Left forelimb (tissue), 1 donor: ENCODE data around the gene SETX.

ENCODE experiments used
- DNase-seq: peaks from one replicate; pipeline ENCODE4 v3.0.0-alpha.2; 2018; ENCODE audit warnings: low spot score

Gene SETX

GRCh38 chr9:132351404-132352045 is 3.3 kb downstream of the SETX start:
- no peak for DNase-seq

DNA sequence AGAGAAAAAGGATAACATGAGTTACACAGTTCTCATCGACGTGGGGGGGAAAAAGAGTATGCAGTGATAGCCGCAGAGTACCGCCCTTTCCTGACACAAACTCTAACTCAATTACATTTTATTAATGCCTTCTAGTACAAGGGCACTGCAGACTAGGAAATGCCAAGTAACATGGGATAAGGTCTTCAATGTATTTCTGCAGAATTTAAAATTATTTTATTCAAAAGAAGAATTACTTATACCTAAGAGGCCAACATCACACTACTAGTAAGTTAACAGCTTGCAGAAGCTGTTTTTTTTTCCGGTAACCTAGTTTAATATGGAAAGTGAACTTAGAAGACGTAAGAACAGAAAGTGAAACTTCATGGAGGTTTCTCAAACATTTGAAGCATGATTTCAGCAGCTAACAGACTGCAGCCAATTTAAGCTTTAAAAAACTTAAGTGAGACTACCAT is 3.9 kb downstream of the SETX start:
- DNase-seq = no peak

DNA sequence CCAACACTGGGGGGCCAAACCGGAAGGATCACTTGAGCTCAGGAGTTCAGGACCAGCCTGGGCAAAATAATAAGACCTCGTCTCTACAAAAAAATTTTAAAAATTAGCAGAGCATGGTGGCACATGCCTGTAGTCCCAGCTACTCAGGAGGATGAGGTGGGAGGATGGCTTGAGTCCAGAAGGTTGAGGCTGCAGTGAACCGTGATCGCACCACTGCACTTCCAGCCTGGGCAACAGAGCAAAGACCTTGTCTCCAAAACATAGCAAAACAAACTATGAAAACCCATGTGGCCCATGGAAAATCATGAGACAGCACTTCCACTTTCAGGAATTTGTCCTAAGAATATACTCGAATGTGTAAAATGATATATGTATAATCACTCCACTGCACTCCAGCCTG is 6.1 kb downstream of the SETX start:
- no peak for DNase-seq

DNA sequence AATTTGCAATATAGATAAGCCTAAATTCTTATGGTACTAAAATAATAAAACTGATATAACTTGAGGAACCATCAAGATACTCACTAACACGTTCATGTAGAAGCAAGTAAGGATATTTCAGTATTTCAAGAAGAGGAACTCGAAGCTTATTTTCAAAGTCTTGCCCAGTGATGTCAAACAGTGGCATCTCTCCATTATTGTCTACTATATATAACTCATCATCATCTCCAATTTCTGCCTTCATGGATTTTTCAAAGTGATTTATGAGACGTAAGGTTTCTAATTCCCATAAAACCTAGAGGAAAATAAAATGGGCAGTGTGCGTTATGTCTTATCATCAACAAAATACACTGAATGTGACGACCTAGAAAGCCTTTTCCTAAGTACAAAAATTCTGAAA is 8.6 kb downstream of the SETX start:
- DNase-seq = no peak

DNA sequence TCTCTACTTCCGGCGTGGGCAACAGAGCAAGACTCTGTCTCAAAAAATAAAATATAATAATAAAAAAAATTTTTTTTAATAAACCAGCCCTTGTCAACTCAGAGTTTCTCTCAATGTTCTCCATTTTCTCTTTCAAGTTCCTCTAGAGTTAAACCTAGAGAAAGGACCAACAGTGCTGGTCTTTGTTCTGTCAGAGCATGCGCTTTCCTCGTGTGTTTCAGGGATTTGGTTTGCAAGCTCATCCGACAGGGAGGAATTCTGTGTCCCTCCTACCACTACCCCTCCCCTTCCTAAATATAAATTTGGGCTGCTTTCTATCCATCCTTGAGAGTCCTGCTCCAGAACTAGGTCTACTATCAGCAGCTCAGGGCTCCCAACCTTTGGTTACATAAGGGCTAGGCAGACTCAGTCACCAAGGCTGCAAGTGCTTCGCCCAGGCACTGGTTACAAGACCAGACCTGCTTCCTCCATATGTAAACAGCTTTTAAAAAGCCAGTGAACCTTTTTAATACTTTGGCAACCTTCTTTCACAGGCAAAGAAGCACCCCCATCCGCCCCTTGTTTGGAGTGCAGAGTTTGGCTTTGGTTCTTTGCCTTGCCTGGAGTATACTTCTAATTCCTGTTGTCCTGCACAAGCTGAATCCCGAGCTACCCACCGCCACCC is 13.5 kb downstream of the SETX start:
- no peak for DNase-seq

DNA sequence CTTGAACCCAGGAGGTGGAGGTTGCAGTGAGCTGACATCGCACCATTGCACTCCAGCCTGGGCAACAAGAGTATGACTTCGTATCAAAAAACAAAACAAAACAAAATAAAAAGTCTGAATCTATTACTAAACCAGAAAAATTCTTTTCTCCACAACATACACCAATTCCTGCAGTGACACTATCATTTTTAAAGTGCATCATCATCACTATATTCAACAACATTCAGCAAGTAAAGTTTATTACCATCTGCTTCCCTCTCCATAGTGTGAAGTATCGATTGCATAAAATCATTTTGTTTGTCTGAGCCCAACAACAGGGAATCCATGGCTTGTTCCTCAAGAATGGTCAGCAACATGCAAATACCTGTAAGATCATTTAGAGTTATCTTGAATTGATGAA is 20.4 kb downstream of the SETX start:
- DNase-seq = no peak

GRCh38 chr9:132333556-132333955 is 21.2 kb downstream of the SETX start:
- DNase-seq = no peak

GRCh38 chr9:132328580-132328979 is 26.2 kb downstream of the SETX start:
- no peak for DNase-seq

GRCh38 chr9:132327537-132327936 is 27.2 kb downstream of the SETX start:
- DNase-seq = no peak

GRCh38 chr9:132324425-132324824 is 30.4 kb downstream of the SETX start:
- no peak for DNase-seq

- no peak for DNase-seq
Observed at GRCh38 chr9:132319421-132320110, 35.2 kb downstream of the SETX start.

DNA sequence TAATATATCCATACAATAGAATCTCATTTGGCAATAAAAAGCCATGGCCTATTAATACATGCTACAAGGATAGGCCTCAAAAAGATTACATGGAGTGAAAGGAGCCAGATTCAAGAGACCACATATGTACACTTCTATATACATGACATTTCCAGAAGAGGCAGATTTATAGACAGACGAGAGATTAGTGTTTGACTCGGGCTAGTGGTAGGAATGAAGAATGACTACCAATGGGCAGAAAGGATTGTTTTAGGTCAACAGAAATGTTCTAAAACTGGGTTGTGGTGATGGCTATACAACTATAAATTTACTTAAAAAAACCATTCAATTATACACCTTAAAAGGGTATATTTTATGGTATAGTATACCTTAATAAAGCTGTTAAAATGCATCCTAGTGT is 41.9 kb downstream of the SETX start:
- DNase-seq = no peak

DNA sequence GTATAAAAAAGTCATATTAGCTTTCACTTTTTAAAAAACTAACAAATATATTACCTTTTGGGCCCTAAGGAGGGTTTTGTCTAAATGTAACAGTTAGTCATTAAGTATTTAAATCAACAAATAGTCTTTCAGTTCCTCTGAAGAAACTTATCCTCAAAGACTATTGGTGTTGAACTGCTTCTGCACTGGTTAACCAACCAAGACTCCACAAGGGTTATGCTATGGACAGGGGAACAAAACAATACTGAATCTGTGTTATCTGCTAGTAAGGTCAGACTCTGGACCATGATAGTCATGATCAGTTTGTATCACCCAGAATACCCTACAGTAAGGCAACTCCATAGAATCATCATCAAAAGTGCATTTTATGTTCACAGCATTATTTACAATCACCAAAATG is 42.4 kb downstream of the SETX start:
- DNase-seq = no peak

- no peak for DNase-seq
Observed at GRCh38 chr9:132311978-132312377, 42.8 kb downstream of the SETX start.

DNA sequence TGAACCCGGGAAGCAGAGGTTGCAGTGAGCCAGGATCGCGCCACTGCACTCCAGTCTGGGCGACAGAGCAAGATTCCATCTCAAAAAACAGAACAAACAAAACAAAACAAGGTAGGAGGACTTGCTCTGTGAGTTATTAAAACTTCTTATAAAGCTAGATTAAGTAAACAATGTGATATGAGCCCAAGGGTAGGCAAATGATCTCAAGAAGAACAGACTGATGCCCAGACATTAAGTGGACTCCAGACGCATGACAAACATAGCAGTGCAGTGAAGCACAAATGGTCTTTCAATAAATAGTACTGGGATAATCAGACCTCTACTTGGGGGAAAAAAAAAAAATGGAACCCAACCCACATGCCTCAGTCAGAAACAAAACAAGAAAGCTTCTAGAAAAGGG is 45.7 kb downstream of the SETX start:
- DNase-seq = no peak

DNA sequence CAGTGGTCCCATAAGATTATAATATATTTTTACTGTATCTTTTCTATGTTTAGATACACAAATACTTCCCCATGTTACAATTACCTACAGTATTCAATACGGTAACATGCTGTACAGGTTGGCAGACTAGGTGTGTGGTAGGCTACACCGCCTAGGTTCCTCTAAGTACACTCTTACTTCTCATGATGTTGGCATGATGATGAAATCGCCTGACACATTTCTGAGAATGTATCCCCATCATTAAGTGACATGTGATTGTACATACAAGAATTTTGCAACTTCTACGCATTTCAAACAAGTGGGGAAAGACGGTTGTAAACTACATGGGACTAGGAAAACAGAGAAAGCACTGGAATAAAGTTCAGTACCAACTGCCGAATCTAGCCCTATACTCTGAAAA is 53.3 kb downstream of the SETX start:
- no peak for DNase-seq

DNA sequence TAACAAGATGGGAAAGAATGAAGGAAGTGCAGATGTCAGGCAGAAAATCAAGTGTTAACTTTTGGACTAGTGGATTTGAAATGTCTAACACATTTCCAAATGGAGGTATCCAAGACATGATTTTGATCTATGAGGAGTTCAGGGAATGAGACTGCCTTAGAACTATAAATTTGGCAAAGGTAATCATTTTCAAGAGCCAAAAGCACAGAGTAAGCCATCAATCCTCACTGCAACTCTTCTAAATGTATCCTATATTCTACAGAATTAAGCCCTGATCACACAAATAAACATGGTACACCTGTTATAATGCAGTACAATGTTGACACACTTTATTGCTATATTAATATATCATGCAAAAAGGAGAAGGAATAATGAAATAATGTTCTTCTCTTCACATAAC is 55.6 kb downstream of the SETX start:
- no peak for DNase-seq

DNA sequence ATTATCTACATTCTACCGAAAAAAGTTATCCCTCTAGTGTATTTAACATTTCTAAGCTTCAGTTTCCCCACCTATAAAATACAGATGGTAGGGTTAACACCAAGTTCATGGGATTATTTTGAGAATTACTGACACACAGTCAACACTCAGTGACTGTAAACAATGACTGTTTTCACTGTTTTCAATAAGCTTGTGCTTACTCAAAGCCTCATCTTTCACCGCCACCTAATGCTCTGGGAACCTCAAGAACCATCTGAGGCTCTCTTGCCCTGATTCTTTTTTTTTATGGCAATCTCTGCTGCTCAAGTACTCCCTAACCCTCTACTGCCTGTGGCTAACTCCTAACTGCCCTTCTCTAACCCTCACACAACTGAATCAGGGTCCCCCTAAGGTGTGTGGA is 59.6 kb downstream of the SETX start:
- no peak for DNase-seq

GRCh38 chr9:132293145-132293721 is 61.6 kb downstream of the SETX start:
- DNase-seq = no peak

DNA sequence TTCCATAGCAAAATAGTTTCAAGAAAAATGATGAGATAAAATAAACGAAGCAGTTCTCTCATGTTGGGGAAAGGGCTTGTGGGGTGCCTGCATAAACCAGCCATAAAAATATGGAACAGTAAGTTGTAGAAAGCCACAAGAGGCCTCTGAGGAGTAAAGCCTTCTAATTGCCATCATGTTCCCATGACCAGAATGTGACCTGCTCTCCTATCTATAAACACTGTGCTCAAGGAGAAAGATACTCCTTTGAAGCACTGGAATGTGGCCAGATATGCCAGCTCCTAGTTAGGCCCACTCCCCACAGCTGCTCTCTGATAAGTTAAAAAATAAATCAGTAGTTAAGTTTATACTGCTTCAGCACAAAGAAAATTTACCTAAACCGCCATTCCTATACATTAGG is 65.8 kb downstream of the SETX start:
- DNase-seq = no peak

DNA sequence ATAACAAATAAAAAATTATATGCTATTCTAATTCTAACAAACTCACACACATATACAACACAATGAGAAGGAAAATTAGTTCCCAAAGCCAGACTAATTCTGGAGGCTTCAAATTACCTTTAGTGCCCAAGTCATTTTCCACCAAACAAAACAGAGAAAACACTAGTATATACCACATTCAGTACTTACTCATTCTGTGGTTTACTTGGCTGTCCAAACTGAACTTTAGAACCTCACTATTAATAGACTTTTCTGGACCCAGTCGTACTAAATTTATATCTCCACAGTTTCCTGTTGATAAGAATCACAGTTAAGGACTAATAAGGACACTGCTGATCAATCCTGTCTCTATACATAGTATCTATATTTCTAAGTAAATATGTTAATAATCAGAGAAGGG is 66.4 kb downstream of the SETX start:
- DNase-seq = no peak

DNA sequence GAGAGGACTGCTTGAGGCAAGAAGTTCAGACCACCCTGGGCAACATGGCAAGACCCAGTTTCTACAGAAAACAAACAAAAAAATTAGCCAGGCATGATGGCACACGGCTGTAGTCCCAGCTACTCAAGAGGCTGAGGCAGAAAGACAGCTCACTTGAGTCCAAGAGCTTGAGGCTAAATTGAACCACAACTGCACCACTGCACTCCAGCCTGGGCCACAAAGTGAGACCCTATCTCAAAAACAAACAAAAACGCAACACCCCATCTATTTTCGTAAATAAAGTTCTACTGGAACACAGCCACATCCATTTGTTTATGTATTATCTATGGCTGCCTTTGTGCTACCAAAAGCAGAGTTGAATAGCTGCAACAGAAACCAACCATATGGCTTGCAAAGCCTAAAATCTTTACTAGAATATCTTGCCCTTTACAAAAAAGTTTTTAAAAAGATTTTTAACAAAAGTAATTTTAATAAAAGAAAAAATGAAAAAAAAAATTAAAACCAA is 67.5 kb downstream of the SETX start:
- DNase-seq = no peak

DNA sequence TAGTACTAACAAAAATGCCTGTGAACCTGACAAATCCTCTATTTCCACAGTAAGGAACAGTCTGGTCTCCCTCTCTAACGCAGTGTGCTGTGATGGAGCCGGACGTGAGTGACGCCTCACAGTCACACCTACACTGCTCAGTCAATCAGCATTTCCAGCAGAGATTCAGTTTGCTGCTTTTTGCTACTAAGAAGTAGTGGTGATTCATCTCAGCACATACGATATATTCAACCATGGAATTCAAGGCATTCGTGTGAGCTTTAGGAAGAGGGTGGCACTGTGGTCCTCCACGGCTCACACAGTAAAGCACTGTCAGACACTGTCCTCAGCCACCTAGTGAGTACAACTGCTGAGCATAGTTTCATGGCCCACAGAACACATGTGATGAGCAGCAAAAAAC is 70.9 kb downstream of the SETX start:
- DNase-seq = no peak
